CD4-positive, alpha-beta T cell (primary cell): Measurements from ENCODE around the gene MPZL3. TPM values are rescaled to one million over a fixed set of nuclear protein-coding genes. Genes with fewer than 3 reads are reported as not detected.

Source experiments
- ATAC-seq: fragments of 200-7000 bp; cut with Tn5 transposase; one replicate; pipeline ENCODE4 v1.10.0; 2022; ENCODE audit warnings: mild to moderate bottlenecking; ENCODE audit not compliant: poor library complexity
- CTCF ChIA-PET: fragments of 350-600 bp; sonication (Branson Sonifier 250); formaldehyde crosslinking; loops from one replicate; lab custom pipeline; 2021; ENCODE audit warnings: antibody characterized with exemption, inconsistent platforms; lab: Charles Lee
- POLR2A ChIA-PET: fragments of 350-600 bp; sonication (Branson Sonifier 250); formaldehyde crosslinking; loops from one replicate; lab custom pipeline; 2021; ENCODE audit warnings: antibody characterized with exemption, inconsistent platforms; lab: Charles Lee
- DNase-seq, 14 experiments: peaks; one replicate each; pipeline ENCODE4 v3.0.0-alpha.2; 2013 to 2020; ENCODE audit warnings: mixed read lengths in 2 of 14
- H3K27ac ChIP-seq, 2 donors: one replicate each; pipeline versions ENCODE4 v1.5.1 to v1.7.0; 2013; ENCODE audit warnings: low read length in 2 of 2, low read depth in 1 of 2, mild to moderate bottlenecking in 1 of 2
- H3K27me3 ChIP-seq, 2 experiments: 1 replicate in 1 of 2; 2 replicates in 1 of 2; pipeline versions ENCODE4 v1.6.1 to v1.7.0; 2013; ENCODE audit warnings: low read length in 2 of 2, control low read depth in 1 of 2, mild to moderate bottlenecking in 1 of 2, moderate library complexity in 1 of 2; ENCODE audit not compliant: insufficient read depth in 2 of 2, control insufficient read depth in 1 of 2
- H3K36me3 ChIP-seq: one replicate; pipeline ENCODE4 v1.6.1; 2013; ENCODE audit warnings: low read length, control low read depth; ENCODE audit not compliant: insufficient read depth
- H3K4me1 ChIP-seq: one replicate; pipeline ENCODE4 v1.6.1; 2013; ENCODE audit warnings: low read length, control low read depth; ENCODE audit not compliant: insufficient read depth
- H3K4me3 ChIP-seq: one replicate; pipeline ENCODE4 v1.5.1; 2013; ENCODE audit warnings: mild to moderate bottlenecking, low read length, moderate library complexity
- H3K9me3 ChIP-seq, 2 experiments: 1 replicate in 1 of 2; 2 replicates in 1 of 2; pipeline versions ENCODE4 v1.6.1 to v1.7.0; 2013; ENCODE audit warnings: low read length in 2 of 2, mild to moderate bottlenecking in 2 of 2, control low read depth in 1 of 2, moderate library complexity in 1 of 2; ENCODE audit not compliant: control insufficient read depth in 1 of 2, insufficient read depth in 1 of 2
- H3K27ac Mint-ChIP-seq: one replicate; pipeline ENCODE4 v1.8.0; 2020; ENCODE audit warnings: mixed read lengths
- H3K27me3 Mint-ChIP-seq: one replicate; pipeline ENCODE4 v1.8.0; 2021; ENCODE audit warnings: mixed read lengths
- H3K36me3 Mint-ChIP-seq: one replicate; pipeline ENCODE4 v1.8.0; 2021; ENCODE audit warnings: low read depth, mixed read lengths
- H3K4me1 Mint-ChIP-seq: one replicate; pipeline ENCODE4 v1.8.0; 2021; ENCODE audit warnings: low read depth, mixed read lengths
- H3K4me3 Mint-ChIP-seq: one replicate; pipeline ENCODE4 v1.8.0; 2020; ENCODE audit warnings: mild to moderate bottlenecking, mixed read lengths
- H3K9me3 Mint-ChIP-seq: one replicate; pipeline ENCODE4 v1.8.0; 2020; ENCODE audit warnings: mixed read lengths
- CTCF ChIP-seq: fragments of 200-600 bp; IDR thresholded peaks from one replicate; pipeline ENCODE4 v1.8.0; 2022; ENCODE audit warnings: antibody characterized with exemption, mild to moderate bottlenecking
- intact Hi-C, 2 experiments: fragments of 100-400 bp; cut with DNase I in 1 of 2; cut with micrococcal nuclease in 1 of 2; formaldehyde crosslinking; loops; one replicate each; pipeline versions ENCODE4 v1.15.1 to v1.9.0; 2023 to 2025; cut with DNase I, micrococcal nuclease
- total RNA-seq, 174 experiments: library from RNA in 2 of 174; stranded (reverse) in 2 of 174; gene quantifications; one replicate each; pipeline ENCODE4 v1.2.3 and lab custom pipeline; 2021 to 2026

The MPZL3 gene
- total RNA-seq, 2 experiments from 2014 or later = 29.0 to 30.2 TPM

- intact Hi-C loops = loop anchor here (2.0 to 5.0 kb wide), 4 partner anchors 17 to 88 kb away; partner anchors contain the start of gene MPZL3 (in 1 of the 2)
- CTCF ChIA-PET = interaction anchor here (1.0 to 2.1 kb wide), 3 partner anchors 21 to 76 kb away, joined by 3 to 11 read pairs (median 4); no protein-coding TSS in a partner anchor
- Histone ChIP-seq H3K4me3 (peak overlapping the region; percentile 15), H3K9me3 (no peaks in the 10 kb centered on the region), H3K36me3 (peaks cover 5% of the 10 kb centered on the region), H3K27me3 (no peaks in the 10 kb centered on the region), H3K4me1 (peaks cover 77% of the 10 kb centered on the region), H3K27ac (peak overlapping the region in 1 of 2 donors; percentile 15)
- Mint-ChIP-seq H3K27ac (no peak overlapping the region), H3K4me1 (peaks cover 97% of the 10 kb centered on the region), H3K27me3 (no peaks in the 10 kb centered on the region), H3K36me3 (peaks cover 19% of the 10 kb centered on the region), H3K9me3 (no peaks in the 10 kb centered on the region), H3K4me3 (peak overlapping the region; percentile 17)
- no peak for TF ChIP-seq CTCF
- DNase-seq = no peak
- POLR2A ChIA-PET = no interaction called here
- no peak for ATAC-seq
These were observed 32.4 kb downstream of the MPZL3 start for GRCh38 chr11:118219732-118220131.

- DNase-seq (no peak), ATAC-seq (no peak)
- ChIA-PET CTCF (interaction anchor here (1.0 to 2.1 kb wide), 3 partner anchors 21 to 77 kb away, joined by 3 to 11 read pairs (median 4); no protein-coding TSS in a partner anchor), POLR2A (interaction anchor here (1.0 kb wide), 2 partner anchors 8 to 28 kb away, joined by 3 to 4 read pairs; no protein-coding TSS in a partner anchor)
- peak overlapping the region; percentile 17 for H3K4me3 Mint-ChIP-seq
- Histone ChIP-seq H3K27me3 (no peaks in the 10 kb centered on the region), H3K27ac (peak overlapping the region in 1 of 2 donors; percentile 15), H3K36me3 (peaks cover 7% of the 10 kb centered on the region), H3K4me1 (peaks cover 80% of the 10 kb centered on the region), H3K4me3 (no peak overlapping the region), H3K9me3 (no peaks in the 10 kb centered on the region)
- TF ChIP-seq CTCF = no peak
- intact Hi-C loops = loop anchor here in 1 of 2 experiments (5.0 kb wide), 2 partner anchors 33 to 88 kb away; partner anchors contain the start of gene MPZL3
- H3K36me3 Mint-ChIP-seq = peaks cover 21% of the 10 kb centered on the region
- H3K27ac Mint-ChIP-seq = no peak overlapping the region
- H3K4me1 Mint-ChIP-seq = peaks cover 98% of the 10 kb centered on the region
- no peaks in the 10 kb centered on the region for H3K27me3 Mint-ChIP-seq
- H3K9me3 Mint-ChIP-seq = no peaks in the 10 kb centered on the region
These were observed 32.9 kb downstream of the MPZL3 start for GRCh38 chr11:118219244-118219643.

GRCh38 chr11:118217575-118217974, 34.6 kb downstream of the MPZL3 start:
- Histone ChIP-seq H3K9me3 (no peaks in the 10 kb centered on the region), H3K27ac (peak overlapping the region; percentile 10 to 47), H3K4me1 (peaks cover 90% of the 10 kb centered on the region), H3K4me3 (peak overlapping the region; percentile 40), H3K27me3 (no peaks in the 10 kb centered on the region), H3K36me3 (peaks cover 20% of the 10 kb centered on the region)
- H3K9me3 Mint-ChIP-seq = no peaks in the 10 kb centered on the region
- ChIA-PET CTCF (interaction anchor here (1.5 to 2.5 kb wide), 3 partner anchors 19 to 78 kb away, joined by 6 to 25 read pairs (median 10); partner anchors contain the start of gene MPZL2), POLR2A (interaction anchor here (0.7 to 3.7 kb wide), 3 partner anchors 12 to 88 kb away, joined by 3 to 15 read pairs (median 3); no protein-coding TSS in a partner anchor)
- peaks cover 99% of the 10 kb centered on the region for H3K4me1 Mint-ChIP-seq
- no peak overlapping the region for H3K27ac Mint-ChIP-seq
- peak in 3 of 14 experiments; percentile 46 to 54 (median 48) for DNase-seq
- peak; percentile 42 for ATAC-seq
- no peaks in the 10 kb centered on the region for H3K27me3 Mint-ChIP-seq
- peaks cover 26% of the 10 kb centered on the region for H3K36me3 Mint-ChIP-seq
- intact Hi-C loops = loop anchor here in 1 of 2 experiments (5.0 kb wide), 2 partner anchors 35 to 90 kb away; partner anchors contain the start of gene MPZL3
- H3K4me3 Mint-ChIP-seq = peak overlapping the region; percentile 84
- TF ChIP-seq CTCF = no peak
